Measurements from ENCODE around the gene FBP1.
"Not testable (repeated sequence)": the region's sequence is repeated elsewhere in the genome, so short reads cannot be mapped to it uniquely, and the experiment has no call there.

The FBP1 gene

GRCh38 chr9:94619026-94619425, 20.3 kb downstream of the FBP1 start:
- DNase-seq (ENCODE audit: low read depth in 2 of 2), result no peak

DNA sequence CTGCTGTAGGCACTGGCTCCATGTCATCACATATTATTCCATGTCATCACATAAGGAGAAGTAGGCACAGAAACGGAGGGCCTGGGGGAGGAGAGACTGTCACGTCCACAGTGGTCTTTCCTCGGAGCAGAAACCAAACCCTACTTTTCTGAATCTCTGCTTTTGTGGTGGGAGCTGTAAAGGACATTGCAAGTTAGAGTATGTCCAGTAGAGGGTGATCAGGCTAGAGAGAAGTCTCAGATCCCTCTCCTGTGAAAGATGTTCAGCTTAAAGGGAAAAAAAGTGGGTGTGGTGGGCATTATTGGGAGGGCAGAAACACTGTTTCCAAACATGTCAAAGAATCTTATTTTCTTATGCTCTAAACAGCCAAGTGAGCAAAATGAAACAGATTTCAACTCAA, 26.3 kb downstream of the FBP1 start:
- DNase-seq (ENCODE audit: low read depth in 2 of 2), result no peak

DNA sequence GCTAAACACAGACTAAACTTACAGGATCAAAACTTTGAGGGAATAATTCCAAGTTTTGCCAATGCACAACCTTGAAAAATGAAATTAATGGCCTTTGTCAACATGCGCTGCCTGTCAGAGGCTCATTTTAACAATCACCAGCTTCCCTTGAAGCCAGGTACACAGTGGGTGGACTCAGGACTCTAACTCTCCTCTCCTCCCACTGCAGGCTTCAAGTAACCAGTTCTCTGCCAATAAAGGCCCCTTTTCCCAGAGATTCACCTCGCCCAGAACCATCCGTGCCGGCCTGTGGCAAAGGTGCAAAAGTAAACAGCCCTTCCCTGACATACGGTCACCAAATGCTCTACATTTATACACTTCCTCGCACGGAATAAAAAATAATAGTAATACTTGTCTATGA, 27.2 kb downstream of the FBP1 start:
- no peak for DNase-seq (ENCODE audit: low read depth in 2 of 2)

GRCh38 chr9:94611638-94612068, 27.7 kb downstream of the FBP1 start:
- no peak for DNase-seq (ENCODE audit: low read depth in 2 of 2)

DNA sequence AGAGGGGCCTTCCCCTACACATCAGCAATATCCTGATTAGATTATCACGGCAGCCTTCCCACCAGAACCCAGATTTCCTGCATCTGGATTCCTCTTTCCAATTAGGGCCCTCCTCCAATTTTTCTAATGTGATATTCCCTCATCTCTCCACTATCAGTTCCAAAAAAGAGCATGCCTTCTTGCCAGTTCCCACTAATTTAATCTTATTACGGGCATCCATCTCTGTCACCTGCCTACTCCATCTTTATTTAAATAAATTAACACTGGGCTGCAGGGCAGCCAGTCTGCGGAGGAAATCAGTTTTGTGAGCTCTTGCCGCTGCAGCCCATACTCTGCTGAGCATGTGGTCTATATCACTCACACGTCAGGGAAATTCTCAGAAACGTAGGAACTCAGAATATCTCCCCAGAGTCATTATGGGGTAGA, 29.1 kb downstream of the FBP1 start:
- no peak for DNase-seq (ENCODE audit: low read depth in 2 of 2)

DNA sequence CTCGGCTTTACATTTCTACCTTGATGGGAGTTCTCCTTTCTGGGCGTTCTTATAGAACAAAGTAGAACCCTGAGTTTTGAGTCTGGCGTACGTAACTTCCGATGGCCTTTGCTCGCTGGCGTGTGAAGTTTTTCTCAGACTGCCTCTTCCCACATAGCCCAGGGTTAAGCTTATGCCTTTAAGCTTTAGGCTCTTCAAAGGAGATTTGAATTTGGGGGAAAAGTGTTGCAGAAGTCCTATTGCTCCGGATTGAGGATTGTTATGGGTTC, 32.0 kb downstream of the FBP1 start:
- DNase-seq (ENCODE audit: low read depth in 2 of 2), result no peak

DNA sequence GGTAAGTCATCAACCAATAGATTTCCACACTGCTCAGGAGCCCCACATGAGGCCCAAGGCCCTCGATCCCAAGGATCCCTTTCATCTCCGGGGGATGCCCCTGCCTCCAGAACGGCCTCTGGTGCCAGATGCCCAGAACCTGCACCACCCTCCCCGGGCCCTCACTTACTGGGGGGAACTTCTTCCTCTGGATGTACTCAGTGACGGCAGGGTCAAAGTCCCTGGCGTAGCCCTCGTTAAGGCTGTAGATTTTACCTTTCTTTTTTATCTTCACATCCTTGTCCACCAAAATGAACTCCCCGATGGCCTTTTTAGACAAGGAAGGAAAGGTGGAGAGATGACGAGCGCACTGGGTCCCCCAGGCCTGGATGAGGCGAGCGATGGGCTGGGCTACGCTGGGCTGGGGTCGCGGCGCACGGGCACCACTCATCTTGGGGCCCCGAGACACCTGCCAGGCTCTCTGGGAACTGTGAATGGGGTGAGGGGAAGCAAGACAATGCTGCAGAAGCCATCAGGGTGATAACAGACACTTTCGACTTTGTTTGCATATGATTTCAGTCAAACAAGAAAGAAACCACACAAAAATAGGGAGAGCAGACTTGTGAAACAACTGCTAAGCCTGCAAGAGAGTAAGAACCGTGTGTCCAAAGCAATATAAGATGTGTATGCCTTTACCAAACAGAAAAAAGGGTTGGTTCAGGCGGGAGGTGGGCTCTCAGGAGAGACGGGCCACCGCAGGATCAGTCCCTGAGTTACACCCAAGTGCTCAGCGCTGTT, 32.5 kb downstream of the FBP1 start:
- DNase-seq (ENCODE audit: low read depth in 2 of 2), result no peak

- peak; percentile 13 to 36 for DNase-seq (ENCODE audit: low read depth in 2 of 2)
Observed at GRCh38 chr9:94603259-94604160, 35.8 kb downstream of the FBP1 start.

GRCh38 chr9:94602666-94603065, 36.7 kb downstream of the FBP1 start:
- no peak for DNase-seq (ENCODE audit: low read depth in 2 of 2)

DNA sequence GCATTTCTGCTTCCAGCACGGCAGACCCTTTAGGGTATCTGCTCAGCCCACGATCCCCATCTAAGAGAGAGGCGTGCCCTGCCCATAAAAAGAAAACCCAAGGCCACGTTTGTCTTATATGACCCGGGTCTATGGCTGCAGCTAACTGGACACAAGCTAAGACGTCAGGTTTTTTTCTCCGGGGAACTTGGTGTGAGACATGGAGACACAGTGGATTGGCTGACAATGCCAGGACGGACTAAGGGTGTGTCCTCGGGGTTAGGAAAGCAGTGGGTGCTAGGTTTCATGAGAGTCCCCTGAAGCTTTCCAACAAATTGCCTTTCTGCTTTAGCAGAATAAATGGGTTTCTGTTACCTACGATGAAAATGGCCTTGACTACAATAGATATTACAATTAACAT, 38.6 kb downstream of the FBP1 start:
- no peak for DNase-seq (ENCODE audit: low read depth in 2 of 2)

- DNase-seq (ENCODE audit: low read depth in 2 of 2), result no peak
Observed at GRCh38 chr9:94600258-94600657, 39.1 kb downstream of the FBP1 start.

DNA sequence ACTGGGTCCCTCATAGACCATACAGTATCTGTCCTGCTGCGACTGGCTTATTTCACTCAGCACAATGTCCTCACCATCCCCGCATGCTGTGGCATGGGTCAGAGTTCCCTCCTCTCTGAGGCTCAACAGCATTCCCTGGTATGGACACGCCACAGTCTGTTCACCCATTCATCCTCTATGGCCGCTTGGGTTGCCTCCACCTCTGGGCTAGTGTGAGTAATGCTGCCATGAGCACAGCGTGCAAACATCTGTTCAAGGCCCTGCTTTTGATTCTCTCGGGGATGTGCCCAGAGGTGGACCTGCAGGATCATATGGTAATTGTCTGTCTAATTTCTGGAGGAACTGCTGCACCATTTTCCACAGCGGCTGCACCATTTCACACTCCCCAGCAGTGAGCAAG, 40.2 kb downstream of the FBP1 start:
- DNase-seq (ENCODE audit: low read depth in 2 of 2), result no peak

- no peak for DNase-seq (ENCODE audit: low read depth in 2 of 2)
Observed at GRCh38 chr9:94593459-94594345, 45.6 kb downstream of the FBP1 start, which contains the start of gene FBP2. TSS of gene FBP2 (minus strand) at chr9:94593824. CDS start at chr9:94593726, 98 bp downstream.

GRCh38 chr9:94592683-94593082, 46.6 kb downstream of the FBP1 start:
- DNase-seq (ENCODE audit: low read depth in 2 of 2), result not testable (repeated sequence)

DNA sequence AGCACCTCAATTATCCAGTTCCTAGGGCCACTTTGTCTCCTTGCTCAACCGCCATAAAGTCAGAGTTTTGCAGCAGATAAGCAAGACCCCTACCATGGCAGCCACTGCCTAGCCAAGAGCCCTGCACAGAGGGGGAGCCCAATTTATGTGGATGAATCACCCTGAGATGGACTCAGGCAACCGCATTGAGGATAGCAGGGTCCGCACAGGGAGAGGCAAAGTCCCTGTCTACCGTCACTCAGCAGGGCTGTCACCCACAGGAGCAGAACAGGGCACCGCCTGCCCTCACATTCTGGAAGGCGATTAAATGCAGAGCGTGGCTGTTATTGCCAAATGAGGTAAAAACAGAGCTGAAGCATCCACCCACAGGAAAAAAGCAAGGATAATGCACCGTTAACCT, 47.4 kb downstream of the FBP1 start:
- no peak for DNase-seq (ENCODE audit: low read depth in 2 of 2)

GRCh38 chr9:94591046-94591545, 48.2 kb downstream of the FBP1 start:
- not testable (repeated sequence) for DNase-seq (ENCODE audit: low read depth in 2 of 2)

GRCh38 chr9:94588681-94589080, 50.6 kb downstream of the FBP1 start:
- DNase-seq (ENCODE audit: low read depth in 2 of 2), result no peak

- DNase-seq (ENCODE audit: low read depth in 2 of 2), result no peak
Observed at GRCh38 chr9:94586814-94587213, 52.5 kb downstream of the FBP1 start.

- DNase-seq (ENCODE audit: low read depth in 2 of 2), result no peak
Observed at GRCh38 chr9:94586316-94586715, 53.0 kb downstream of the FBP1 start.

DNA sequence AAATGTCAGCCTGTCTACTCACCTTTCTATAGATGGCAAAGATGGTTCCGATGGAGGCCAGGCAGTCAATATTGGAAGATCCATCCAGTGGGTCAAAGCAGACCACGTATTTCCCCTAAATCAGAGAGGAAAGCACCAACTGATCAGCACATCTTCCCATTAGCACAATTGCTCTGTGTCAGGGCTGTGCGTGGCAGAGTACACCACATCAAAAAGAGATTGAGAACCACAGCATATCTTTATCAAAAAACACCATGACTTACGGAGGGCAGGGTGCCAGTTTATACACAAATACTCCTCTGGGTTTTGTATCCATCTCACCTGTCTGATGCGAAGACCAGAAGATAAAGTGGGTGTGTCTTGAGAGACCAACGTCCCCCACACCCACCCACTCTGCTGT, 54.8 kb downstream of the FBP1 start:
- DNase-seq (ENCODE audit: low read depth in 2 of 2), result no peak

DNA sequence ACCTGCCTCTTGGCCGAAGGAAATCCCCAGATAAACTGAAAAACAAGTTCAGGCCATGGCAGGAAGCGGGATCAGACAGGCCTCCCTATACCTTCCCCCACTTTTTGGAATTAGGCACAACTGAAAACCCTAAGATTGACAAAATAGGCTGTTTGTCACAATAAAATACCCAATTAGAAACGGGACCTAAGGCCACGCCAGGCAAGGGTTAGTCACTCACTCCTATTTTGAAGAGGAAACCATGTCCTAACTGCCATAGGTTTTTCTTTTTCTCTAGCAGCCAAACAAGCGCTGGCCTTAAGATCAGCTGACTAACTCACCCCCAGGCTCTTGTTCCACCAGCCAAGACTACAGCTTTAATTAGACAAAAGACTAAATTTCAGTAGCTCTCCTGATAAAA, 57.6 kb downstream of the FBP1 start:
- DNase-seq (ENCODE audit: low read depth in 2 of 2), result no peak

DNA sequence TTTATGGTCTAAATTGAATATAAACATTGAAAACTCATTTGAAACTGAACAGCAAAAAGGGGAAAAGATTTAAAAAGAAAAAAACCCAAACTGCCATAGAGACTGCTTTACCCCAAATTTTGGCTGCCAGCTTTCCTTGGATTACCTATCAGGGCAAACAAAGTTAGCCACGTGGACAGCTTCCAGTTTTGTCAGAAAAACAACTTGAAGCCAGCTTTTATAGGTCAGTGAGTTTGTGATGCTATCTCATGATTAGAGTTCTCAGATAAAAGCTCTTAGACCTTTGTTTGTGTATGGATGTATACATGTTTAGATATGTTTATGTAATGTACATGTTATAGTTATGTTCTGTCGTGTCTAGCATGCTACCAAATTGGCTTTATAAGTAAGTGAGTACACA, 61.7 kb downstream of the FBP1 start:
- no peak for DNase-seq (ENCODE audit: low read depth in 2 of 2)

All from activated CD8-positive, alpha-beta memory T cell treated with anti-CD3 and anti-CD28 coated beads for 4 hours (primary cell).